Smooth muscle cell of the brain vasculature (primary cell): Measurements from ENCODE around the gene TTL.
"Not testable (repeated sequence)": the region's sequence is repeated elsewhere in the genome, so short reads cannot be mapped to it uniquely, and the experiment has no call there.

Experiments used
- DNase-seq: peaks from one replicate; pipeline ENCODE4 v3.0.0-alpha.2; 2012; ENCODE audit warnings: low read depth, low spot score

Gene TTL

GRCh38 chr2:112474844-112475486 lies 7.0 kb upstream of the TTL start:
- DNase-seq = no peak

DNA sequence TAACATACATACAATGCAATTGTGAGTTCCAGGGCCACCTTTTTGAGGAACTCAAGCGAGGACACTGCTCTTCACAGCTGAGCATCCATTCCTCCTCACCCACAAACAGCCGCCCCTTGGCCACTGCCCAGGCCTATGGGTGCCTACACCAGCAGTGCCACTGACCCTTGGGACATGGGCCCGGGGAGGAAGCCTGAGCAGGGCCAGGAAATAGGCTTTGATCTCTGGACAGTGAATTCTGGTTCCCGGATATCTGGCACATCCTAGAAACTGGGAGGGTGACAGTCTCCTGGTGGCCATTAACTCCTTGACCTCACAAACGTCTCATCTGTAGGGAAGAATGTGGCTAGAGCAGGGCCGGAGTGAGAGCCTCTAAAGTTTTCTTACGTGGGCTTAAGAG lies 5.5 kb upstream of the TTL start:
- no peak for DNase-seq

DNA sequence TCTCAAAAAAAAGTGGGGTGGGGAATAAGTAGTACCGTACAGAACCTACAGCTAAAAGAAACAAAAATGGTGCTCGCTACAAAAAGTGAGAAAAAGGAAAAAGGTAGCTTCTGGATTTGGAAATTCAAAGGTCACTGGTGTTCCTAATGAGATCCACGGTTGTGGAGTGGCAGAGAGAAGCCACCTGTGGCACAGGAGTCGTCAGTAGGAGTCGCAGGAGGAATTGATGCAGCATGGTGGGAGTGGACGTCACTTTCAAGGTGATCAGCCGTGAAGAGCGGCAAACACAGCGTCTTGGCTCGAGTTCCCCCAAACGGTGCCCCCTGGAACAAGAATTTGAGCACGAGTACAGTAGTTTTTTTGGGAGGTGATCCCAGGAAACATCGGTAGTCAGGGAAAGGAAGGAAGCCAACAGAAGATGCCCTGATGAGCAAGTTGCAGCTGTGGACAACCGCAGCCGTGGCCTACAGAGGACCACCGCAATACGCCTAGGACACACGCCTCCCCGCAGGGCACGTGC lies 1.4 kb upstream of the TTL start:
- DNase-seq = no peak

DNA sequence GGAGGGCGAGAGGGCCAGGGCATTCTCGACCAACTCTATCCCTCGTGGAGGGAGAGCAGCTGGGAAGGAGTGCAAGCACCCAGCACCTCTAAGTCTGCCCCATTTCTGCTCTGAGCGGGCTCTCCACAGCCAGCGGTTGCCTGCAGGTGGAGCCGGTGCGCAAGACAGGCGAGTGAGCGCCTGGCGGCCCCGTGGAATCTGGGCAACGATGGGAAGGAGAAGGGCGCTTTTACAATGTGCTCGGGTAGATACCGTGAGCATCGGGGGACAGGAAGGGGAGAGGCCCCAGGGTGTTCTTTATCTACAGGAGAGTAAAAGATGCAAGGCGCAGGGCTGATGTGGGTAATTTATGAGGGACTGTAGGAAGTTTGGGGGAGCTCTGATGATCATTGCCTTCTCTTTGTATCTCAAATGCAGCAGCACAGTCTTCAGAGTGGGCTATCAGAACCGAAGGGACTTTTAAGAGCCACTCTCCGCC lies 867 bp upstream of the TTL start:
- DNase-seq = peak; percentile 43

- DNase-seq = no peak
These were observed 519 bp downstream of the TTL start for GRCh38 chr2:112482309-112483041.

DNA sequence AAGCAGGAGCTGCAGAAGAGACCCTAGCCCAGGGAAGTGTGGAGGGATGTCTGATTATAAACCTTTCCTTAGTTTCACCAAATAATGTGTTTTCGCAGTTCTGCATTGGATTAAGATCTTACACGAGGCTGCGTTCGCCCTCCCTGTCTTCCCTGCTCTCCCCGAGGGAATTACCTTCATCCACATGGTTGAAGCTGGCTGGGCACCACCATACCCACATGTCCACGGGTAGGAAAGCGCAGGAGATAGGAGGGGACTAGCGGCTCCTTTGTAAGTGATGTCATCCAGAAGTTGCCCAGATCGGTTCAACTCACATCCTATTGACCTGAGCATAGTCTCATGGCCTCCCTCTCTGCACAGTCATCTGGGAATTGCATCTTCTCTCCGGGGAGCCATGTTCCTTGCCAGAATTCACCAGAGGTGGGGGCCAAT lies 1.1 kb downstream of the TTL start:
- DNase-seq = no peak

DNA sequence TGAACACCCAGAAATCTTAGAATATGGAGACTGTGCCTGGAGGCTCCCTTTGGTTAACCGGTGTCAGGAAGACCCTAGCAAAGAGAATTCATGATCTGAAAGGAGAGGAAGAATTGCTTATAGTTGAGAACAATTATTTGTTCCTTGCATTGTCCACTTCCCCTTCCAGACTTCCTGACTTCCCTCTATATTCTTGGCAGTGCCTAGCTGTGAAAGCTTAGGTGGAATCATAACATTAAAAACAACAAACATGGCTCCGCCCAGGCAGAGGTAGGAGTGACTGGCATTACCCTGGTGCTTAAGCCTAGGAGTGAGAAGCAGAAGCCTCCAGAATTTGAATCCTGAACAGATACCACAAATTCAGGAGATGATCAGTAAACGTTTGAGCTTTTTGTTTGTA lies 1.9 kb downstream of the TTL start:
- DNase-seq = no peak

GRCh38 chr2:112485849-112486248 lies 3.9 kb downstream of the TTL start:
- no peak for DNase-seq

GRCh38 chr2:112486895-112487294 lies 4.9 kb downstream of the TTL start:
- no peak for DNase-seq

- DNase-seq = no peak
These were observed 5.5 kb downstream of the TTL start for GRCh38 chr2:112487444-112487961.

- no peak for DNase-seq
These were observed 6.2 kb downstream of the TTL start for GRCh38 chr2:112488201-112488600.

DNA sequence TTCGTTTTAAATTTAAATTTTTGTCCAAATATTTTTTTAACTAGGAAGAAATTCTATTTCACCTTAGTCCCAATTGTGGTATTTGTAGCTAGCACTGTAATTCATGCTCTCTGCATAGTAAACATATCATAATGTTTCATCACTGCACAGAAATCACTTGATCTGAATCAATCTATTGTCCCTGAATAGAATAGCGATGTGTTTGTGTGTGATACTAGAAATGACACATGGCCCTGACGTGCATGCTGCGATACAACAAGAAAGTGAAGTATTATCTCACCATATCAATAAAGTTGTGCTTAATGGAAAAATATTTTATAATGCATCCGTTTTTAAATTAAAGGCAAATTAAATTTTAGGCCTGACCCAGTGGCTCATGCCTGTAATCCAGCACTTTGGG lies 10.0 kb downstream of the TTL start:
- DNase-seq = no peak

DNA sequence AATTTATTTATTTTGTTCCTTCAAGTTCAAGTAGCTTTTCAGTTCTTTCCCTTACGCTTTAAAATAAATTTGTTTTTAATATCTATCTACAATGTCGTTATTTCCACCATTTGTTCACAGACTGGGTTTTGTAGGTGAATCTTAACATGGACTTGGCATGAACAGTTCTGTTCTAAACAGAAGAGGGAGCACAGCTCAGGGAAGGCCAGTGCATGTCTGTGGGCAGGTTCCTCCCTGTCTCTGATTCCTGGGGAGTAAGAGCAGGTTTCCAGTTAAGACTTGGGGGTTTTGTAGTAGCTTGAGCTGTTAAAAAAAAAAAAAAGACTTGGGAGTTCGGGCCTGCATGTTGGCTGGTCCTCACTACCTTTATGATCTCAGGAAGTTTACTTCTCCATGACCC lies 11.1 kb downstream of the TTL start:
- DNase-seq = no peak

DNA sequence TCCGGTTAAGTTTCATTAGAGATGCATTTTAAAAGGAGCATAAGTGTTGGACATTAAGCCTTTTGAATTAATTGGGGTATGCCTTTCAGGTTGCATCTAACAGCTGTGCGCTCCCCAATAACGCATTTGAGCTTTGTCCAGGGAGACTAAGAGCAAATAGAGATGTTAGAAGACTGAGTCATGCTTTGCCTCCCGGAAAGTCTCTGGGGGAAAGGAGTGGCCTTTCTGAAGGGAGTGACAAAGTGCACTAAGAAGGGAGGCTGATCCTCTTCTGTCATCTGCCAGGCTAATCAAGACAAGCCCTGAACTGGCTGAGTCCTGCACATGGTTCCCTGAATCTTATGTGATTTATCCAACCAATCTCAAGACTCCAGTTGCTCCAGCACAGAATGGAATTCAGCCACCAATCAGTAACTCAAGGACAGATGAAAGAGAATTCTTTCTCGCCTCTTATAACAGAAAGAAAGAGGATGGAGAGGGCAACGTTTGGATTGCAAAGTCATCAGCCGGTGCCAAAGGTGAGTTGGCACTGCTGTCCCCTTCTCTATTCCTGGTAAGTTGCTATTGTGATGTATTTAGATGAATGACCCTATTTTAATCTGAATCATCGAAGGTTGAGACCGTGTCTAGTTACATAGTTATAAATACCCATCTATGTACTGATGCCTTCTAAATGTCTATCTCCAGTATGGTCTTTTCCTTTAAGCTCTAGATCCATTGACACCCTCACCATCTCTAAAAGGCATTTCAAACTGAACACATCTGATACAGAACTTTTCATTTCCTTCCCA lies 12.1 kb downstream of the TTL start:
- DNase-seq = peak; percentile 15

DNA sequence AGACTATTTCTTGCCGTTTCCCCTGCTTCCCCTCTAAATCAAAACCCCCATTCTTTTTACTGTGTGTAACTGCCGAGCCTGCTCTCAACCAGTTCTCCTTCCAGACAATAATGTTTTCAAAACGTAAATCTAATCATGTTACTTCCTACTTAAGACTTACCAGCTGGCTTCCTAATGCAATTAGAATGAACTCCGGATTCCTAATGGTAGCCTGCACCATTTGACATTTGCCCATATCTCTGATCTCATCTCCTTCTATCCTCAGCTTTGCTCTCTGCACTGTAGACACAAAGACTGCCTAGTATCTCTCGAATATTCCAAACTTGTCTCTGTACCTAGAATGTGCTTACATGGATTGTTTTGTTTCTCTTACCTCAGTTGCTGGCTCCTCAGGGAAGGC lies 12.9 kb downstream of the TTL start:
- no peak for DNase-seq

DNA sequence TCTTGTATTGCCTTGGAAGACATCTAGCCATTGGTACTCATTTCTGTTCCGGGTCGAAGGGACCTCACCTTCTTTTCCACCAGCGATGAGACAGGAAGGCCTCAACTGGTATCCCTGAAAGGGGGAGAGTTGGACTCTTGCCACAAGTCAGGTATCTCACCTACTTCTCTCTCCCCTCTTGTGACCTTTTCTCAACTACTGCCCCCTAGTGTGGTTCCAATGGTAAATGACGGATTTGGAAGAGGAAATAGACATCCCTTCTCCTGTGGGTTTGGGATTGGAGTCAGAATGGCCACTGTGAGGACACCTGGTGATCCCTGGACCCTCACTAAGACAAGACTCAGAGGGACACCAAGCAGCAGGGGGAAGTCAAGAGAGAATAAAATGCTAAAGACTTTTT lies 13.9 kb downstream of the TTL start:
- not testable (repeated sequence) for DNase-seq

DNA sequence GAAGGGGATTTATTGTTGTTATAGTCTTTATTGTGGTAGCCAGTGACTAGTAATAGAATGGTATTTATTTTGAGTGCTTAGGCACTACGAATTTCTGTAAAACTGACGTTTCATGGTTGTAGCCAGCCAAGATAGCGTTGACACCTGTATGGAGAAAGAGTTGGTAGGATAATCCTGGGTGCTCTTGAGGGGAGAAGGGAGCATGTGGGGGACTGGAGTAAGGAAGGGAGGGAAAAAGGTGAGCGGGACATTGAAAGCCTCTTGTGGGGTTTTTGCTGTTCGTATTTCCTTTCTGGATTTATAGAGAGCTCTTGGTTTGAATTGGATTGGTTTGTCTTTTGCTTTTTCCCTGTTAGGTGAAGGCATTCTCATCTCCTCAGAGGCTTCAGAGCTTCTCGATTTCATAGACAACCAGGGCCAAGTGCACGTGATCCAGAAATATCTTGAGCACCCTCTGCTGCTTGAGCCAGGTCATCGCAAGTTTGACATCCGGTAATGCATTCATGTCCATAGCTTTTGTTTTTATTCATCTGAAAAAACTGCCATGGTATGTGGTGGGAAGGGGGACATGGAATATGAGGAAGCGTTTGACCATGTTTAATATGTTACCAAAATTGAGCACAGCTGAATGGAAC lies 19.0 kb downstream of the TTL start:
- not testable (repeated sequence) for DNase-seq

DNA sequence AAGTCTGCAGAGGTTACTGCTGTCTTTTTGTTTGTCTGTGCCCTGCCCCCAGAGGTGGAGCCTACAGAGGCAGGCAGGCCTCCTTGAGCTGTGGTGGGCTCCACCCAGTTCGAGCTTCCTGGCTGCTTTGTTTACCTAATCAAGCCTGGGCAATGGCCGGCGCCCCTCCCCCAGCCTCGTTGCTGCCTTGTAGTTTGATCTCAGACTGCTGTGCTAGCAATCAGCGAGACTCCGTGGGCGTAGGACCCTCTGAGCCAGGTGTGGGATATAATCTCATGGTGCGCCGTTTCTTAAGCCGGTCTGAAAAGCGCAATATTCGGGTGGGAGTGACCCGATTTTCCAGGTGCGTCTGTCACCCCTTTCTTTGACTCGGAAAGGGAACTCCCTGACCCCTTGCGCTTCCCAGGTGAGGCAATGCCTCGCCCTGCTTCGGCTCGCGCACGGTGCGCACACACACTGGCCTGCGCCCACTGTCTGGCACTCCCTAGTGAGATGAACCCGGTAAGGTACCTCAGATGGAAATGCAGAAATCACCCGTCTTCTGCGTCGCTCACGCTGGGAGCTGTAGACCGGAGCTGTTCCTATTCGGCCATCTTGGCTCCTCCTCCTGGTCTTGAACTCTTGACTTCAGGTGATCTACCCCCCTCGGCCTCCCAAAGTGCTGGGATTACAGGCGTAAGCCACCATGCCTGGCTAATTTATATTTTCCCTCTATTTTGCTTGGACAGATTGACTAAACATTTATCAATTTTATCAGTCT lies 27.5 kb downstream of the TTL start:
- DNase-seq = not testable (repeated sequence)

DNA sequence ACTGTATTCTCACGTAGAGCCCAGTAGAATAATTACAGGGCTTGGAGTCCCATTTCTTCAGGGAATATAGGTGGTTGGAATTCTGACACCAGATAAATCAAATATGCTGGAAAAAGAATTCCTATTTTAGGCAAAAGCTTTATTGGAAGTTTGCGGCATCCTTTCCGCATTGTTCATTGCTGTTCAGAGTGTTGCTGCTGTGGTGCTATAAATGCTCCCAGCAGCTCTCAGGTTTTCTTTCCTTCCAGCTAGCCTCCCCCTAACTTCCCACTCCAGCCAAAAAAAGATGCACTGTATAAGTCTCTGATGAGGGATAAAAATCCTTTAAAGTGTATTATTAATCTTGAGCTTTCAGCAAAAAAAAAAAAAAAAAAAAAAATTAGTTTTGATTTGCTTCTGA lies 34.8 kb downstream of the TTL start:
- DNase-seq = no peak

- DNase-seq = no peak
These were observed 36.9 kb downstream of the TTL start for GRCh38 chr2:112518807-112519206.

DNA sequence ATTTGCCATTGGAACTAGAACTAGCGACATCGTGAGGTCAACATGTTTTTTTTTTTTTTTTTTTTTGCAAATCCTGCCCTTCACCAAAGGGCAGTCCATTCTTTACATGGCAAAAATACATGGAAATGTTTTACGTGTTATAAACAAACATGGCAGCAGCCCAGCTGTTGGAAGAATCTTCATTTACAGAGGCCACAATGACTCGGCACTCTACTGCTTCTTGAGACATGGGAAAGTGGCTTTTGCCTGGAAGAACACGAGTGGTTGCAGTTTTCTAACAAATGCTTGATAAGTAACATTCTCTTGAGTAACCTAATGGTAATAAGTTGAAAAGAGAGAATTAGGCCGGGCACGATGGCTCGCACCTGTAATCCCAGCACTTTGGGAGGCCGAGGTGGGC lies 37.5 kb downstream of the TTL start:
- no peak for DNase-seq
